HEK293 (cell line): ENCODE measurements around the gene MED8.

Experiments used
- CTCF ChIA-PET: fragments of 350-600 bp; formaldehyde crosslinking; extraction: SDS; loops from one replicate; lab custom pipeline; 2021; ENCODE audit warnings: antibody characterized with exemption; lab: Yijun Ruan, JAX
- POLR2A ChIA-PET: fragments of 300-600 bp; formaldehyde crosslinking; extraction: SDS; loops from one replicate; lab custom pipeline; 2020; ENCODE audit warnings: antibody characterized with exemption, inconsistent platforms; lab: Yijun Ruan, JAX
- H3K27ac ChIP-seq: fragments of 200-500 bp; sonication (Bioruptor generic); 2 replicates; pipeline ENCODE4 v1.5.1; 2014; ENCODE audit warnings: low read depth, low read length, control low read depth, inconsistent platforms; ENCODE audit errors: extremely low read depth
- H3K36me3 ChIP-seq, 2 experiments: fragments of 200-500 bp in 1 of 2; sonication (Bioruptor generic) in 1 of 2; 1 replicate in 1 of 2; 2 replicates in 1 of 2; pipeline ENCODE4 v1.5.1; 2014 to 2017; ENCODE audit warnings: inconsistent platforms in 2 of 2, low read length in 2 of 2; ENCODE audit not compliant: control insufficient read depth in 2 of 2, insufficient read depth in 1 of 2
- H3K4me1 ChIP-seq: fragments of 200-500 bp; sonication (Bioruptor generic); 2 replicates; pipeline ENCODE4 v1.5.1; 2014; ENCODE audit warnings: mild to moderate bottlenecking, low read length, inconsistent platforms; ENCODE audit not compliant: control insufficient read depth, insufficient read depth
- H3K4me3 ChIP-seq: 2 replicates; pipeline ENCODE4 v1.5.1; 2011; ENCODE audit warnings: low read depth, mild to moderate bottlenecking, control low read depth, low read length, moderate library complexity
- H3K9me3 ChIP-seq: fragments of 200-500 bp; sonication (Bioruptor generic); 2 replicates; pipeline ENCODE4 v1.5.1; 2014; ENCODE audit warnings: low read depth, low read length, inconsistent platforms; ENCODE audit not compliant: control insufficient read depth, insufficient read depth
- EGR2 ChIP-seq: fragments of 450-650 bp; formaldehyde crosslinking; IDR thresholded peaks from 2 replicates; pipeline ENCODE4 v1.5.1; 2016; ENCODE audit warnings: low read depth, missing biosample characterization, missing genetic modification characterization
- HOXA7 ChIP-seq: sonication (generic); formaldehyde crosslinking; IDR thresholded peaks from 2 replicates; pipeline ENCODE4 v1.8.1; 2022; ENCODE audit warnings: missing genetic modification reagents, borderline replicate concordance
- KLF1 ChIP-seq: fragments of 450-650 bp; formaldehyde crosslinking; IDR thresholded peaks from 2 replicates; pipeline ENCODE4 v1.5.1; 2016; ENCODE audit warnings: missing biosample characterization, missing genetic modification characterization
- KLF10 ChIP-seq: fragments of 450-650 bp; IDR thresholded peaks from 2 replicates; pipeline ENCODE4 v1.5.1; 2018; ENCODE audit warnings: missing biosample characterization, mild to moderate bottlenecking, missing genetic modification characterization
- SP2 ChIP-seq: fragments of 450-650 bp; formaldehyde crosslinking; IDR thresholded peaks from 2 replicates; pipeline ENCODE4 v1.5.1; 2016; ENCODE audit warnings: missing biosample characterization, missing genetic modification characterization
- ZFHX2 ChIP-seq: fragments of 450-650 bp; formaldehyde crosslinking; conservative IDR thresholded peaks from 2 replicates; pipeline ENCODE4 v1.5.1; 2016; ENCODE audit warnings: missing biosample characterization, missing genetic modification characterization
- ZNF132 ChIP-seq: fragments of 450-650 bp; formaldehyde crosslinking; IDR thresholded peaks from 2 replicates; pipeline ENCODE4 v1.5.1; 2017; ENCODE audit warnings: missing biosample characterization, missing genetic modification characterization, borderline replicate concordance
- ZNF211 ChIP-seq: fragments of 450-650 bp; formaldehyde crosslinking; IDR thresholded peaks from 2 replicates; pipeline ENCODE4 v1.5.1; 2016; ENCODE audit warnings: low read depth, missing biosample characterization, missing genetic modification characterization
- ZNF24 ChIP-seq: fragments of 450-650 bp; formaldehyde crosslinking; IDR thresholded peaks from 2 replicates; pipeline ENCODE4 v1.5.1; 2016; ENCODE audit warnings: missing biosample characterization, missing genetic modification characterization
- ZNF248 ChIP-seq: fragments of 450-650 bp; formaldehyde crosslinking; IDR thresholded peaks from 2 replicates; pipeline ENCODE4 v1.5.1; 2017; ENCODE audit warnings: missing biosample characterization, missing genetic modification characterization
- ZNF658 ChIP-seq: fragments of 450-650 bp; formaldehyde crosslinking; IDR thresholded peaks from 2 replicates; pipeline ENCODE4; 2016; ENCODE audit warnings: missing biosample characterization, missing genetic modification characterization
- ZSCAN23 ChIP-seq: fragments of 450-650 bp; formaldehyde crosslinking; IDR thresholded peaks from 2 replicates; pipeline ENCODE4 v1.5.1; 2016; ENCODE audit warnings: missing biosample characterization, missing genetic modification characterization
- TF ChIP-seq, protein P1 (sequence below): fragments of 450-650 bp; formaldehyde crosslinking; IDR thresholded peaks from 2 replicates; pipeline ENCODE4 v1.5.1; 2016; ENCODE audit warnings: missing biosample characterization, missing genetic modification characterization
- TF ChIP-seq, protein P2 (sequence below): fragments of 450-650 bp; formaldehyde crosslinking; IDR thresholded peaks from 2 replicates; pipeline ENCODE4 v1.5.1; 2017; ENCODE audit warnings: missing biosample characterization, missing genetic modification characterization
- TF ChIP-seq, protein P3 (sequence below): fragments of 450-650 bp; formaldehyde crosslinking; IDR thresholded peaks from 2 replicates; pipeline ENCODE4 v1.5.1; 2017; ENCODE audit warnings: missing biosample characterization, missing genetic modification characterization
- TF ChIP-seq, protein P4 (sequence below): fragments of 450-650 bp; formaldehyde crosslinking; IDR thresholded peaks from 2 replicates; pipeline ENCODE4 v1.5.1; 2016; ENCODE audit warnings: missing biosample characterization, missing genetic modification characterization

Gene MED8

DNA sequence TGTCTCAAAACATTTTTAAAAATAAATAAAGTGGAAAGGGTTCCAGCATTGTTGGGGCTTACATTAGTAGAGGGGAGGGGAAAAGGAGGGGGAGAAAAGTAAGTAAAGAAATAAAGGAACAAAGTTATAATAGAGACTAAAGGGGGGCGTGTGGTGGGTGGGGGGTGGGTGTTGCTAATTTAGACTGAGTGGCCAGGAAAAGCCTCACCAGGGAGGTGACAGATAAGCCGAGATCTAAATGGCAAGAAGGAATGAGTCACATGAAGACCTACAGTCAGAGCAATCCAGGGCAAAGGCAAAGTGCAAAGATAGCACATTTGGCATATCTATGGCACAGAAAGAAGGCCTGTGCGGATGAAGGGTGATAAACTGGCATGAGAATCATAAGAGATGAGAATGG is 44.5 kb downstream of the MED8 start:
- TF ChIP-seq ZFHX2 (tag by site-specific recombination) (peak; percentile 94), EGR2 (peak; percentile 96), ZNF211 (tag by site-specific recombination) (no peak), KLF10 (tag by site-specific recombination) (peak; percentile 72; the same call in 1 of the 2 replicates), KLF1 (tag by site-specific recombination) (peak; percentile 53), SP2 (no peak)
- TF ChIP-seq, protein P1, sequence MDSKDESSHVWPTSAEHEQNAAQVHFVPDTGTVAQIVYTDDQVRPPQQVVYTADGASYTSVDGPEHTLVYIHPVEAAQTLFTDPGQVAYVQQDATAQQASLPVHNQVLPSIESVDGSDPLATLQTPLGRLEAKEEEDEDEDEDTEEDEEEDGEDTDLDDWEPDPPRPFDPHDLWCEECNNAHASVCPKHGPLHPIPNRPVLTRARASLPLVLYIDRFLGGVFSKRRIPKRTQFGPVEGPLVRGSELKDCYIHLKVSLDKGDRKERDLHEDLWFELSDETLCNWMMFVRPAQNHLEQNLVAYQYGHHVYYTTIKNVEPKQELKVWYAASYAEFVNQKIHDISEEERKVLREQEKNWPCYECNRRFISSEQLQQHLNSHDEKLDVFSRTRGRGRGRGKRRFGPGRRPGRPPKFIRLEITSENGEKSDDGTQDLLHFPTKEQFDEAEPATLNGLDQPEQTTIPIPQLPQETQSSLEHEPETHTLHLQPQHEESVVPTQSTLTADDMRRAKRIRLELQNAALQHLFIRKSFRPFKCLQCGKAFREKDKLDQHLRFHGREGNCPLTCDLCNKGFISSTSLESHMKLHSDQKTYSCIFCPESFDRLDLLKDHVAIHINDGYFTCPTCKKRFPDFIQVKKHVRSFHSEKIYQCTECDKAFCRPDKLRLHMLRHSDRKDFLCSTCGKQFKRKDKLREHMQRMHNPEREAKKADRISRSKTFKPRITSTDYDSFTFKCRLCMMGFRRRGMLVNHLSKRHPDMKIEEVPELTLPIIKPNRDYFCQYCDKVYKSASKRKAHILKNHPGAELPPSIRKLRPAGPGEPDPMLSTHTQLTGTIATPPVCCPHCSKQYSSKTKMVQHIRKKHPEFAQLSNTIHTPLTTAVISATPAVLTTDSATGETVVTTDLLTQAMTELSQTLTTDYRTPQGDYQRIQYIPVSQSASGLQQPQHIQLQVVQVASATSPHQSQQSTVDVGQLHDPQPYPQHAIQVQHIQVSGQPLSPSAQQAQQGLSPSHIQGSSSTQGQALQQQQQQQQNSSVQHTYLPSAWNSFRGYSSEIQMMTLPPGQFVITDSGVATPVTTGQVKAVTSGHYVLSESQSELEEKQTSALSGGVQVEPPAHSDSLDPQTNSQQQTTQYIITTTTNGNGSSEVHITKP = peak; percentile 29; the same call in 1 of the 2 replicates
- TF ChIP-seq, protein P2, sequence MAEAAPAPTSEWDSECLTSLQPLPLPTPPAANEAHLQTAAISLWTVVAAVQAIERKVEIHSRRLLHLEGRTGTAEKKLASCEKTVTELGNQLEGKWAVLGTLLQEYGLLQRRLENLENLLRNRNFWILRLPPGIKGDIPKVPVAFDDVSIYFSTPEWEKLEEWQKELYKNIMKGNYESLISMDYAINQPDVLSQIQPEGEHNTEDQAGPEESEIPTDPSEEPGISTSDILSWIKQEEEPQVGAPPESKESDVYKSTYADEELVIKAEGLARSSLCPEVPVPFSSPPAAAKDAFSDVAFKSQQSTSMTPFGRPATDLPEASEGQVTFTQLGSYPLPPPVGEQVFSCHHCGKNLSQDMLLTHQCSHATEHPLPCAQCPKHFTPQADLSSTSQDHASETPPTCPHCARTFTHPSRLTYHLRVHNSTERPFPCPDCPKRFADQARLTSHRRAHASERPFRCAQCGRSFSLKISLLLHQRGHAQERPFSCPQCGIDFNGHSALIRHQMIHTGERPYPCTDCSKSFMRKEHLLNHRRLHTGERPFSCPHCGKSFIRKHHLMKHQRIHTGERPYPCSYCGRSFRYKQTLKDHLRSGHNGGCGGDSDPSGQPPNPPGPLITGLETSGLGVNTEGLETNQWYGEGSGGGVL (tag by site-specific recombination) = peak; percentile 13; the same call in 1 of the 2 replicates
- ChIA-PET CTCF (interaction anchor here (0.7 kb wide), 1 partner anchor 16 kb away, joined by 3 read pairs; no protein-coding TSS in a partner anchor), POLR2A (no interaction called here)
- Histone ChIP-seq H3K9me3 (no peaks in the 10 kb centered on the region), H3K4me3 (no peak overlapping the region), H3K36me3 (no peaks in the 10 kb centered on the region), H3K27ac (no peak overlapping the region), H3K4me1 (0 out of 2 replicates have a peak, but pooled peaks cover 3% of the 10 kb centered on the region)

DNA sequence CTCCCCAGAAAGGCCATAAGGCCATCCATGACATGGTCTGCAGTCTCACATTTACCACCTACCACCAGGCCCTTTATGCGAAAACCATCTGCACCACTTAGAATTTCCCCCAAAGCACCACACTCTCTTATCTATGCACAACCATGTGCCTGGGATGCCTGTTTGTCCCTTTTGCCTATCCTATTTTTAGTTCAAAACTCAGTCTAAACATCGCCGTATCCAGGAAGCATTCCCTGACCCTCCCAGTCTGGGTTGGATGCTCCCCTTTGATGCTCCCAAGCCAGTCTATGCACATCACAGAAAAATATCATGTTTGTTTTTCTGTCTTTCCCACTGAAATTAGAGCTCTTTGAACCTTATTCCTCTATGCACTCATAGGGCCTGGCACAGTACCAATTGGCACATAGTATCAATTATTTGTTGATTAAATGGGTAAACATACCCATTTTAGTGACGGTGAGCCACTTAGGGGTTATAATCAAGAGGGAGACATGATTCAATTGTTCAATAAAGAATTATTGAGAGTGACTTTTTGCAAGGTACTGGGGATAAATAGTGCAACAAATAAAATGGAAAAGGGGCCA is 45.2 kb downstream of the MED8 start:
- H3K36me3 ChIP-seq = no peaks in the 10 kb centered on the region
- no peaks in the 10 kb centered on the region for H3K9me3 ChIP-seq
- no peak overlapping the region for H3K27ac ChIP-seq
- no peaks in the 10 kb centered on the region for H3K4me1 ChIP-seq
- POLR2A ChIA-PET = no interaction called here
- H3K4me3 ChIP-seq = no peak overlapping the region
- TF ChIP-seq, protein P3, sequence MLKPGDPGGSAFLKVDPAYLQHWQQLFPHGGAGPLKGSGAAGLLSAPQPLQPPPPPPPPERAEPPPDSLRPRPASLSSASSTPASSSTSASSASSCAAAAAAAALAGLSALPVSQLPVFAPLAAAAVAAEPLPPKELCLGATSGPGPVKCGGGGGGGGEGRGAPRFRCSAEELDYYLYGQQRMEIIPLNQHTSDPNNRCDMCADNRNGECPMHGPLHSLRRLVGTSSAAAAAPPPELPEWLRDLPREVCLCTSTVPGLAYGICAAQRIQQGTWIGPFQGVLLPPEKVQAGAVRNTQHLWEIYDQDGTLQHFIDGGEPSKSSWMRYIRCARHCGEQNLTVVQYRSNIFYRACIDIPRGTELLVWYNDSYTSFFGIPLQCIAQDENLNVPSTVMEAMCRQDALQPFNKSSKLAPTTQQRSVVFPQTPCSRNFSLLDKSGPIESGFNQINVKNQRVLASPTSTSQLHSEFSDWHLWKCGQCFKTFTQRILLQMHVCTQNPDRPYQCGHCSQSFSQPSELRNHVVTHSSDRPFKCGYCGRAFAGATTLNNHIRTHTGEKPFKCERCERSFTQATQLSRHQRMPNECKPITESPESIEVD = no peak
- TF ChIP-seq ZSCAN23 (tag by site-specific recombination) (no peak), HOXA7 (CRISPR knock-in tag) (no peak), ZNF248 (tag by site-specific recombination) (no peak), ZNF132 (no peak), ZNF658 (tag by site-specific recombination) (no peak), ZNF24 (tag by site-specific recombination) (no peak)
- TF ChIP-seq, protein P4, sequence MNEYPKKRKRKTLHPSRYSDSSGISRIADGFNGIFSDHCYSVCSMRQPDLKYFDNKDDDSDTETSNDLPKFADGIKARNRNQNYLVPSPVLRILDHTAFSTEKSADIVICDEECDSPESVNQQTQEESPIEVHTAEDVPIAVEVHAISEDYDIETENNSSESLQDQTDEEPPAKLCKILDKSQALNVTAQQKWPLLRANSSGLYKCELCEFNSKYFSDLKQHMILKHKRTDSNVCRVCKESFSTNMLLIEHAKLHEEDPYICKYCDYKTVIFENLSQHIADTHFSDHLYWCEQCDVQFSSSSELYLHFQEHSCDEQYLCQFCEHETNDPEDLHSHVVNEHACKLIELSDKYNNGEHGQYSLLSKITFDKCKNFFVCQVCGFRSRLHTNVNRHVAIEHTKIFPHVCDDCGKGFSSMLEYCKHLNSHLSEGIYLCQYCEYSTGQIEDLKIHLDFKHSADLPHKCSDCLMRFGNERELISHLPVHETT (tag by site-specific recombination) = no peak
- CTCF ChIA-PET = interaction anchor here (0.7 kb wide), 1 partner anchor 15 kb away, joined by 3 read pairs; no protein-coding TSS in a partner anchor
